GM19324 (cell line): ENCODE results near the gene KCNG2.

ENCODE experiments used
- ATAC-seq: cut with Tn5 transposase; IDR thresholded peaks from one replicate; pipeline ENCODE4 v1.9.1; 2021; ENCODE audit warnings: mild to moderate bottlenecking, moderate library complexity; ENCODE audit not compliant: unreplicated experiment, low FRiP score

The KCNG2 gene

GRCh38 chr18:79766308-79766707 is 31.4 kb upstream of the KCNG2 start:
- ATAC-seq, result no peak

- ATAC-seq, result no peak
These were observed 29.0 kb upstream of the KCNG2 start for GRCh38 chr18:79768745-79769144.

GRCh38 chr18:79769698-79770500 is 27.8 kb upstream of the KCNG2 start:
- ATAC-seq, result no peak

GRCh38 chr18:79770501-79770815 is 27.3 kb upstream of the KCNG2 start:
- ATAC-seq, result no peak

GRCh38 chr18:79770826-79771225 is 26.9 kb upstream of the KCNG2 start:
- ATAC-seq, result no peak

GRCh38 chr18:79771446-79772107 is 26.2 kb upstream of the KCNG2 start:
- no peak for ATAC-seq

GRCh38 chr18:79772108-79772864 is 25.5 kb upstream of the KCNG2 start:
- no peak for ATAC-seq

- no peak for ATAC-seq
These were observed 24.7 kb upstream of the KCNG2 start for GRCh38 chr18:79772865-79773696.

GRCh38 chr18:79774111-79774510 is 23.6 kb upstream of the KCNG2 start:
- no peak for ATAC-seq

GRCh38 chr18:79775441-79776221 is 22.1 kb upstream of the KCNG2 start:
- ATAC-seq, result no peak

GRCh38 chr18:79776674-79777073 is 21.1 kb upstream of the KCNG2 start:
- no peak for ATAC-seq

GRCh38 chr18:79778291-79778791 is 19.4 kb upstream of the KCNG2 start:
- ATAC-seq, result no peak

- no peak for ATAC-seq
These were observed 18.6 kb upstream of the KCNG2 start for GRCh38 chr18:79779021-79779699.

GRCh38 chr18:79779700-79780190 is 18.0 kb upstream of the KCNG2 start:
- no peak for ATAC-seq

- no peak for ATAC-seq
These were observed 17.2 kb upstream of the KCNG2 start for GRCh38 chr18:79780547-79780946.

GRCh38 chr18:79781331-79781941 is 16.3 kb upstream of the KCNG2 start:
- ATAC-seq, result no peak

- no peak for ATAC-seq
These were observed 15.0 kb upstream of the KCNG2 start for GRCh38 chr18:79782566-79783308.
